GM12892 (cell line): ENCODE measurements around the gene STX7.

Source experiments
- POLR2AphosphoS5 ChIP-seq: IDR thresholded peaks from 2 replicates; pipeline ENCODE4 v1.6.1; 2011; ENCODE audit warnings: low read depth, low read length, control low read depth
- TAF1 ChIP-seq: IDR thresholded peaks from 2 replicates; pipeline ENCODE4 v1.6.1; 2011; ENCODE audit warnings: low read depth, mild to moderate bottlenecking, control low read depth, low read length, borderline replicate concordance

GRCh38 chr6:132411296-132411695, 101.6 kb downstream of the STX7 start:
- TF ChIP-seq TAF1 (no peak), POLR2AphosphoS5 (no peak)
